Endothelial cell of umbilical vein (primary cell): Measurements from ENCODE around the gene DSG4. TPM values are rescaled to one million over a fixed set of nuclear protein-coding genes. Genes with fewer than 3 reads are reported as not detected.

Experiments used
- BruUV-seq: library from RNA; stranded (reverse); fragments of 400-500 nt; replicated peaks from 2 replicates; lab custom pipeline; 2021; lab: Mats Ljungman, UMichigan
- CTCF ChIA-PET: fragments of 300-600, 350-600 bp; sonication (Branson Sonifier 250); formaldehyde crosslinking; loops from one replicate; lab custom pipeline; 2021; ENCODE audit warnings: antibody characterized with exemption, inconsistent platforms; lab: Charles Lee
- POLR2A ChIA-PET: fragments of 300-600, 350-600 bp; sonication (Branson Sonifier 250); formaldehyde crosslinking; loops from one replicate; lab custom pipeline; 2021; ENCODE audit warnings: antibody characterized with exemption, inconsistent platforms; lab: Charles Lee
- DNase-seq: peaks from one replicate; pipeline ENCODE4 v3.0.0-alpha.2; 2011; ENCODE audit warnings: low read depth, low spot score
- FAIRE-seq: peaks from 2 replicates; lab custom pipeline; 2011; peaks lifted over from hg19 to GRCh38; lab: Jason Lieb, UNC
- H2AFZ ChIP-seq: 2 replicates; pipeline ENCODE4 v1.6.0; 2012; ENCODE audit warnings: low read depth, low read length, control low read depth, inconsistent platforms
- H3K27ac ChIP-seq: 2 replicates; pipeline ENCODE4 v1.5.1; 2011; ENCODE audit warnings: low read depth, mild to moderate bottlenecking, control low read depth, low read length, moderate library complexity; ENCODE audit not compliant: insufficient read depth
- H3K27me3 ChIP-seq, 2 experiments: 2 replicates each; pipeline versions ENCODE4 v1.6.0 to v1.6.1; 2011; ENCODE audit warnings: low read length in 2 of 2, mixed read lengths in 1 of 2; ENCODE audit not compliant: control insufficient read depth in 2 of 2, insufficient read depth in 2 of 2
- H3K36me3 ChIP-seq, 2 experiments: 2 replicates in 1 of 2; 3 replicates in 1 of 2; pipeline ENCODE4 v1.5.1; 2011; ENCODE audit warnings: low read length in 2 of 2, mild to moderate bottlenecking in 1 of 2, moderate library complexity in 1 of 2; ENCODE audit not compliant: control insufficient read depth in 2 of 2, insufficient read depth in 2 of 2; ENCODE audit errors: extremely low read depth in 1 of 2
- H3K4me1 ChIP-seq: 3 replicates; pipeline ENCODE4 v1.5.1; 2011; ENCODE audit warnings: mild to moderate bottlenecking, low read length; ENCODE audit not compliant: control insufficient read depth, insufficient read depth; ENCODE audit errors: extremely low read depth
- H3K4me2 ChIP-seq: 2 replicates; pipeline ENCODE4 v1.6.1; 2011; ENCODE audit warnings: low read length, control low read depth, mixed read lengths; ENCODE audit not compliant: insufficient read depth
- H3K4me3 ChIP-seq, 3 experiments: fragments of 200-600 bp in 1 of 3; sonication (generic), shearing (Covaris generic) in 1 of 3; replicated peaks in 1 of 3; 2 replicates each; pipeline ENCODE4 v1.5.1; 2011 to 2016; ENCODE audit warnings: control low read depth in 3 of 3, low read length in 3 of 3, mild to moderate bottlenecking in 2 of 3, inconsistent platforms in 1 of 3, low read depth in 1 of 3, moderate library complexity in 1 of 3; ENCODE audit not compliant: insufficient read depth in 1 of 3
- H3K79me2 ChIP-seq: 2 replicates; pipeline ENCODE4 v1.6.0; 2012; ENCODE audit warnings: low read length, inconsistent platforms; ENCODE audit not compliant: control insufficient read depth, insufficient read depth
- H3K9ac ChIP-seq: replicated peaks from 2 replicates; pipeline ENCODE3; 2011; ENCODE audit warnings: low read length, control low read depth; ENCODE audit not compliant: insufficient read depth; ENCODE audit errors: extremely low read depth
- H3K9me1 ChIP-seq: replicated peaks from 3 replicates; pipeline ENCODE4 v1.6.0; 2011; ENCODE audit warnings: mild to moderate bottlenecking, low read length; ENCODE audit not compliant: control insufficient read depth, insufficient read depth; ENCODE audit errors: extremely low read depth
- H3K9me3 ChIP-seq: replicated peaks from 2 replicates; pipeline ENCODE4 v1.5.1; 2012; ENCODE audit warnings: low read length, inconsistent platforms; ENCODE audit not compliant: control insufficient read depth, insufficient read depth
- H4K20me1 ChIP-seq: replicated peaks from 2 replicates; pipeline ENCODE3; 2011; ENCODE audit warnings: mild to moderate bottlenecking, low read length; ENCODE audit not compliant: control insufficient read depth, insufficient read depth; ENCODE audit errors: extremely low read depth
- CTCF ChIP-seq, 2 donors: IDR thresholded peaks; 1 replicate in 1 of 2; 2 replicates in 1 of 2; pipeline ENCODE4 v1.5.1; 2011; ENCODE audit warnings: low read length in 2 of 2, mild to moderate bottlenecking in 2 of 2, moderate library complexity in 2 of 2, control low read depth in 1 of 2, inconsistent platforms in 1 of 2, low read depth in 1 of 2; ENCODE audit not compliant: insufficient read depth in 1 of 2; ENCODE audit errors: extremely low read depth in 1 of 2
- EZH2 ChIP-seq: IDR thresholded peaks from 2 replicates; pipeline ENCODE4 v1.6.1; 2012; ENCODE audit warnings: borderline replicate concordance, low read depth, mild to moderate bottlenecking, moderate library complexity, low read length, inconsistent platforms; ENCODE audit not compliant: severe bottlenecking
- FOS ChIP-seq: IDR thresholded peaks from 2 replicates; pipeline ENCODE4 v1.6.1; 2011; ENCODE audit warnings: mild to moderate bottlenecking, low read length, moderate library complexity, borderline replicate concordance; ENCODE audit not compliant: insufficient read depth
- JUN ChIP-seq: IDR thresholded peaks from 2 replicates; pipeline ENCODE4 v1.6.1; 2011; ENCODE audit warnings: borderline replicate concordance, low read depth; ENCODE audit not compliant: insufficient read length, insufficient read depth
- MYC ChIP-seq: IDR thresholded peaks from one replicate; pipeline ENCODE4 v1.6.1; 2011; ENCODE audit warnings: mild to moderate bottlenecking, low read depth, low read length
- POLR2A ChIP-seq: IDR thresholded peaks from 2 replicates; pipeline ENCODE4 v1.6.1; 2012; ENCODE audit warnings: low read depth, mild to moderate bottlenecking, control low read depth, low read length
- dilution Hi-C: fragments of 300-500 bp; cut with MboI; formaldehyde crosslinking; loops from one replicate; pipeline ENCODE4 v1.15.0; 2019; ENCODE audit warnings: low sequenced_read_pairs; ENCODE audit not compliant: extremely low pct_ligation_motif_present
- intact Hi-C: fragments of 100-400 bp; cut with micrococcal nuclease; formaldehyde crosslinking; loops from one replicate; pipeline ENCODE4 v1.10.0; 2022
- polyA plus RNA-seq, 4 experiments: library from polyadenylated mRNA; depleted of rRNA in 3 of 4; stranded (reverse) in 3 of 4; unstranded in 1 of 4; fragments of >200 nt; gene quantifications; 2 replicates each; pipeline versions ENCODE4 v1.2.1 to v1.2.3, GENCODE V29; 2011 to 2012; ENCODE audit warnings: missing spikeins in 1 of 4
- total RNA-seq: library from RNA; stranded (reverse); gene quantifications from 2 replicates; pipeline ENCODE4 v1.2.3, GENCODE V29; 2021

Gene DSG4
- total and polyA plus RNA-seq, 2 donors (not counting 3 experiments of a cell fraction or from before 2014, with no cell fraction given), result not detected

GRCh38 chr18:31399306-31400032, 22.9 kb downstream of the DSG4 start:
- H3K9ac ChIP-seq, result no peak overlapping the region
- H3K4me3 ChIP-seq, result no peak overlapping the region
- H2AFZ ChIP-seq, result no peak overlapping the region
- H4K20me1 ChIP-seq, result peaks cover 2% of the 10 kb centered on the region
- H3K27me3 ChIP-seq, result no peaks in the 10 kb centered on the region
- CTCF ChIA-PET, result interaction anchor here (0.6 kb wide), 1 partner anchor 31 kb away, joined by 3 read pairs; no protein-coding TSS in a partner anchor
- H3K79me2 ChIP-seq, result no peaks in the 10 kb centered on the region
- BruUV-seq, result no TSS peak
- H3K27ac ChIP-seq, result no peak overlapping the region
- H3K9me1 ChIP-seq, result no peaks in the 10 kb centered on the region
- POLR2A ChIA-PET, result no interaction called here
- H3K36me3 ChIP-seq, result no peaks in the 10 kb centered on the region
- no peak for FAIRE-seq
- no peaks in the 10 kb centered on the region for H3K9me3 ChIP-seq
- H3K4me1 ChIP-seq, result no peaks in the 10 kb centered on the region
- intact Hi-C loops (no loop called here), dilution Hi-C loops (no loop called here)
- no peak overlapping the region for H3K4me2 ChIP-seq
- TF ChIP-seq CTCF (IDR thresholded peaks at IDR 0.05; ENCODE audit: extremely low read depth in 1 of 2, insufficient read depth in 1 of 2, low read depth in 1 of 2, low read length in 2 of 2) (no peak), EZH2 (no peak), FOS (no peak), POLR2A (no peak), MYC (no peak), JUN (no peak)
- no peak for DNase-seq
